A549 (cell line): Measurements from ENCODE around the gene TSPAN5. TPM values are rescaled to one million over a fixed set of nuclear protein-coding genes. Genes with fewer than 3 reads are reported as not detected.

Source experiments
- ATAC-seq, 2 experiments: fragments of 200-7000 bp in 1 of 2; fragments of >200 bp in 1 of 2; cut with Nextera tagmentation in 1 of 2; cut with Tn5 transposase in 1 of 2; 3 replicates each; pipeline versions ENCODE4 v1.8.0 to v1.9.1; 2018 to 2020; ENCODE audit warnings: mild to moderate bottlenecking in 1 of 2, moderate library complexity in 1 of 2
- CTCF ChIA-PET: fragments of 300-600 bp; sonication (Branson Sonifier 250); formaldehyde crosslinking; extraction: SDS; loops from one replicate; lab custom pipeline; 2021; ENCODE audit warnings: antibody characterized with exemption, inconsistent platforms; lab: Yijun Ruan, JAX
- POLR2A ChIA-PET: fragments of 350-600 bp; formaldehyde crosslinking; extraction: SDS; loops from one replicate; lab custom pipeline; 2021; ENCODE audit warnings: antibody characterized with exemption, inconsistent platforms; lab: Yijun Ruan, JAX
- DNase-seq, 2 experiments: peaks; one replicate each; pipeline versions ENCODE4 v3.0.0 to v3.0.0-alpha.2; 2011 to 2016; ENCODE audit warnings: low read depth in 1 of 2, low spot score in 1 of 2
- FAIRE-seq: peaks from 2 replicates; lab custom pipeline; 2011; peaks lifted over from hg19 to GRCh38; lab: Jason Lieb, UNC
- H3K27ac ChIP-seq, 2 experiments: fragments of >200 bp; sonication (Bioruptor Twin); formaldehyde crosslinking; 3 replicates each; pipeline ENCODE4 v1.5.1; 2016 to 2017
- H3K4me1 ChIP-seq: fragments of >200 bp; sonication (Bioruptor Twin); formaldehyde crosslinking; 3 replicates; pipeline ENCODE4 v1.6.1; 2016
- H3K4me2 ChIP-seq: fragments of >200 bp; sonication (Bioruptor Twin); formaldehyde crosslinking; 3 replicates; pipeline ENCODE4 v1.6.1; 2016
- H3K4me3 ChIP-seq: fragments of >200 bp; sonication (Bioruptor Twin); formaldehyde crosslinking; 3 replicates; pipeline ENCODE4 v1.5.1; 2016
- H3K9me3 ChIP-seq: fragments of >200 bp; sonication (Bioruptor Twin); formaldehyde crosslinking; 3 replicates; pipeline ENCODE4 v1.6.1; 2016
- CEBPB ChIP-seq, 2 experiments: fragments of >200 bp in 1 of 2; sonication (Bioruptor Twin) in 1 of 2; formaldehyde crosslinking in 1 of 2; IDR thresholded peaks; 2 replicates each; pipeline ENCODE4 v1.6.1; 2012 to 2016
- EHF ChIP-seq: fragments of 250-450 bp; sonication (Bioruptor Pico); IDR thresholded peaks from 2 replicates; pipeline ENCODE4 v1.5.0; 2020; ENCODE audit warnings: mild to moderate bottlenecking
- EP300 ChIP-seq, 2 experiments: fragments of >200 bp; sonication (Bioruptor Twin); formaldehyde crosslinking; IDR thresholded peaks; 2 replicates in 1 of 2; 3 replicates in 1 of 2; pipeline ENCODE4 v1.6.1; 2016 to 2017
- FOSL2 ChIP-seq, 2 experiments: fragments of 450-650 bp in 1 of 2; fragments of >200 bp in 1 of 2; sonication (Bioruptor Twin) in 1 of 2; formaldehyde crosslinking; IDR thresholded peaks; 2 replicates each; pipeline versions ENCODE4 v1.5.0 to v1.6.1; 2016 to 2020; ENCODE audit warnings: mild to moderate bottlenecking in 1 of 2, moderate library complexity in 1 of 2
- FOXS1 ChIP-seq: fragments of 250-450 bp; sonication (Bioruptor Pico); IDR thresholded peaks from 2 replicates; pipeline ENCODE4 v1.5.0; 2020; ENCODE audit warnings: mild to moderate bottlenecking, moderate library complexity
- HEYL ChIP-seq: fragments of 250-450 bp; sonication (Bioruptor Pico); IDR thresholded peaks from 2 replicates; pipeline ENCODE4 v1.8.0; 2021; ENCODE audit warnings: mild to moderate bottlenecking, moderate library complexity
- HMGXB4 ChIP-seq: fragments of 250-450 bp; sonication (Bioruptor Pico); IDR thresholded peaks from 2 replicates; pipeline ENCODE4 v1.5.0; 2021; ENCODE audit warnings: mild to moderate bottlenecking, moderate library complexity, borderline replicate concordance
- JUNB ChIP-seq: fragments of >200 bp; sonication (Bioruptor Twin); formaldehyde crosslinking; IDR thresholded peaks from 2 replicates; pipeline ENCODE4 v1.6.1; 2016
- KDM1A ChIP-seq: fragments of 200-600 bp; sonication (generic); IDR thresholded peaks from 2 replicates; pipeline ENCODE4 v1.6.1; 2016; ENCODE audit warnings: low read depth, mild to moderate bottlenecking
- KDM5A ChIP-seq: fragments of 200-600 bp; sonication (generic); IDR thresholded peaks from 2 replicates; pipeline ENCODE4 v1.6.1; 2016; ENCODE audit warnings: antibody characterized with exemption, mild to moderate bottlenecking
- MAX ChIP-seq: IDR thresholded peaks from 2 replicates; pipeline ENCODE4 v1.6.1; 2012
- MAZ ChIP-seq: fragments of 150-350 bp; IDR thresholded peaks from 2 replicates; pipeline ENCODE4 v1.6.1; 2014; ENCODE audit warnings: antibody characterized with exemption, low read depth, low read length, borderline replicate concordance
- NR3C1 ChIP-seq: fragments of >200 bp; sonication (Bioruptor Twin); formaldehyde crosslinking; IDR thresholded peaks from 3 replicates; pipeline ENCODE4 v1.6.1; 2017
- POLR2A ChIP-seq: IDR thresholded peaks from 2 replicates; pipeline ENCODE4 v1.6.1; 2012; ENCODE audit warnings: mild to moderate bottlenecking, low read length
- RAD21 ChIP-seq, 2 experiments: fragments of >200 bp in 1 of 2; sonication (Bioruptor Twin) in 1 of 2; formaldehyde crosslinking in 1 of 2; IDR thresholded peaks in 1 of 2; conservative IDR thresholded peaks in 1 of 2; 2 replicates in 1 of 2; 3 replicates in 1 of 2; pipeline ENCODE4 v1.6.1; 2012 to 2018; ENCODE audit warnings: inconsistent platforms in 1 of 2
- RARB ChIP-seq: fragments of 250-450 bp; sonication (Bioruptor Pico); IDR thresholded peaks from 2 replicates; pipeline ENCODE4 v1.8.0; 2021; ENCODE audit warnings: mild to moderate bottlenecking, moderate library complexity
- SMC3 ChIP-seq: fragments of >200 bp; sonication (Bioruptor Twin); formaldehyde crosslinking; IDR thresholded peaks from 3 replicates; pipeline ENCODE4 v1.6.1; 2018; ENCODE audit warnings: inconsistent platforms
- SREBF2 ChIP-seq: fragments of 450-650 bp; IDR thresholded peaks from 2 replicates; pipeline ENCODE4 v1.6.1; 2014; ENCODE audit warnings: mild to moderate bottlenecking, moderate library complexity
- TP53 ChIP-seq: fragments of 250-450 bp; sonication (Bioruptor Pico); IDR thresholded peaks from 2 replicates; pipeline ENCODE4 v1.5.0; 2021; ENCODE audit warnings: mild to moderate bottlenecking, moderate library complexity
- USF2 ChIP-seq: fragments of 450-650 bp; IDR thresholded peaks from 2 replicates; pipeline ENCODE4 v1.6.1; 2014; ENCODE audit warnings: antibody characterized with exemption
- ZC3H11A ChIP-seq: fragments of 450-650 bp; IDR thresholded peaks from 2 replicates; pipeline ENCODE4 v1.6.1; 2014; ENCODE audit warnings: antibody characterized with exemption, mild to moderate bottlenecking
- ZFP36 ChIP-seq: fragments of 450-650 bp; IDR thresholded peaks from 2 replicates; pipeline ENCODE4 v1.6.1; 2014; ENCODE audit warnings: borderline replicate concordance; ENCODE audit not compliant: partially characterized antibody
- ZNF302 ChIP-seq: fragments of 250-450 bp; sonication (Bioruptor Pico); IDR thresholded peaks from 2 replicates; pipeline ENCODE4 v1.9.0; 2021; ENCODE audit warnings: inconsistent platforms, mild to moderate bottlenecking, moderate library complexity
- ZSCAN20 ChIP-seq: fragments of 250-450 bp; sonication (Bioruptor Pico); IDR thresholded peaks from 2 replicates; pipeline ENCODE4 v1.8.0; 2022; ENCODE audit warnings: mild to moderate bottlenecking, moderate library complexity
- WGBS: methylation state at CpG from one replicate; pipeline ENCODE4 v1.1.6; 2017; ENCODE audit errors: missing lambda C conversion rate; 5-methylcytosine and 5-hydroxymethylcytosine counted together
- polyA plus RNA-seq, 4 experiments: library from polyadenylated mRNA; depleted of rRNA in 3 of 4; stranded (reverse); fragments of >200 nt; fragmentation: RNase III in 1 of 4; extraction: RNeasy Plus Mini Kit Qiagen cat#74134 plus additional on column Dnase treatment in 1 of 4; gene quantifications; 2 replicates in 3 of 4; 3 replicates in 1 of 4; pipeline ENCODE4 v1.2.3, GENCODE V29; 2011 to 2017
- TF ChIP-seq, protein P1 (sequence below): fragments of >200 bp; sonication (Bioruptor Twin); formaldehyde crosslinking; IDR thresholded peaks from 2 replicates; pipeline ENCODE4 v1.6.1; 2016
- TF ChIP-seq, protein P2 (sequence below): fragments of 200-600 bp; sonication (generic); IDR thresholded peaks from 2 replicates; pipeline ENCODE4 v1.6.1; 2016; ENCODE audit warnings: antibody characterized with exemption, mild to moderate bottlenecking, moderate library complexity

The TSPAN5 gene
- polyA plus RNA-seq, 2 of the 4 experiments (the other 2 are of a cell fraction): 9.5 to 12.4 TPM

GRCh38 chr4:98613453-98614075 is 44.8 kb downstream of the TSPAN5 start:
- WGBS: 88% methylated on average over 4 of the region's 4 CpGs
- no peak for FAIRE-seq
- Histone ChIP-seq H3K4me1 (no peaks in the 10 kb centered on the region), H3K4me3 (no peak overlapping the region), H3K9me3 (no peaks in the 10 kb centered on the region), H3K27ac (no peak overlapping the region), H3K4me2 (no peak overlapping the region)
- POLR2A ChIA-PET: no interaction called here
- TF ChIP-seq SREBF2: no peak
- no peak for TF ChIP-seq EHF
- no peak for TF ChIP-seq RAD21 (conservative IDR thresholded peaks at IDR 0.05 in 1 of 2, IDR thresholded peaks at IDR 0.05 in 1 of 2)
- no peak for TF ChIP-seq ZNF302 (CRISPR knock-in tag)
- TF ChIP-seq FOSL2 (IDR thresholded peaks at IDR 0.05): no peak
- no peak for TF ChIP-seq FOSL2 (CRISPR knock-in tag; IDR thresholded peaks at IDR 0.05)
- no peak for TF ChIP-seq SMC3
- TF ChIP-seq KDM5A: no peak
- no peak for TF ChIP-seq USF2
- no peak for TF ChIP-seq POLR2A
- no peak for TF ChIP-seq FOXS1
- no peak for TF ChIP-seq ZFP36
- TF ChIP-seq HMGXB4 (CRISPR knock-in tag): no peak
- no peak for TF ChIP-seq JUNB
- TF ChIP-seq MAX: no peak
- TF ChIP-seq KDM1A: no peak
- no peak for TF ChIP-seq MAZ
- no peak for TF ChIP-seq RARB
- DNase-seq: no peak
- no peak for ATAC-seq
- CTCF ChIA-PET: no interaction called here

DNA sequence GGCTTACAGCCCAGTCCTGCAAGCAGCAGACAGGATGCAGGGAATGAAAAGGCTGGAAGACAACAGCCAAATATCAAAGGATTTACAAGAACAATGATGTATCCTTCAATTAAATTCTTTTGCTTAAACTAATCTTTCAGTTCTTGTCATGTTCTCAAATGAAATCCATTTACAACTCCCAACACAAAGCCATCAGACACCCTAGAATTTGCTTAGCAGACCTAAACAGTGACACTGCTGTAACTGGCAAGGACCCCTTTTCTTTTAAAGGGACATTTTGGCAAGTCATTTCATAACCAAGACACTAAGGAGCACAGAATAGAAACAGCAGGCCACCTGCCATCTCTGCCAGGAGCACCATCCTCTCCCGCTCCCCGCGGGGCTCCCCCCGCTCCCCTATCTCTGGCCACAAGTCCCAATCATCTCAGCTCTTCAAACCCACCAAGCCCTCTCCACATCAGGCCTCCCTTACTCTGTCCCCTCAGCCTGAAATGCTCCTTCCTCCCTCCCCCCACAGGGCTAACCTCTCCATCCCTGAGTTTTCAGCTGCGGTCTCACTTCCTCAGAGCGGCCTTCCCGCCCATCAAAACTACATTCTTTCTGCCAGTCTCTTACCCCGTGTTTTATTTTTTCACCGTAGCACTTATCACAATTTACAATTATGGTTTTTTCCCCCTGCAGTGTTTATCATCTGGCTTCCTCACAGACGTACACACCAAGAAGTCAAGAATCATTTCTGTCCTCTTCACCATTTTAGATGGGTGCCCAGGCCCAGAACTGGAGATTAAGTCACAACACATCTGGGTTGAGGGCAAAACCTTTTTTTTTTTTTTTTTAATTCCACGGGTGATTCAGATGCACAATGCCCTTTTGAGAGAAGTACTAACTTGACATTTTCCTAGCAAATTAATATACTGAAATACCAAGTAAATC is 45.8 kb downstream of the TSPAN5 start:
- no peak for ATAC-seq
- H3K4me2 ChIP-seq: no peak overlapping the region
- H3K9me3 ChIP-seq: no peaks in the 10 kb centered on the region
- no peak for FAIRE-seq
- ChIA-PET CTCF (no interaction called here), POLR2A (no interaction called here)
- no peak for DNase-seq
- WGBS: 92% methylated on average over 11 of the region's 11 CpGs
- no peak overlapping the region for H3K27ac ChIP-seq
- H3K4me3 ChIP-seq: no peak overlapping the region
- TF ChIP-seq SREBF2 (no peak), NR3C1 (no peak), ZNF302 (CRISPR knock-in tag) (no peak), USF2 (no peak), KDM5A (no peak), ZC3H11A (no peak), ZSCAN20 (CRISPR knock-in tag) (no peak), EP300 (IDR thresholded peaks at IDR 0.05) (no peak), SMC3 (no peak), FOSL2 (IDR thresholded peaks at IDR 0.05) (no peak), FOSL2 (CRISPR knock-in tag; IDR thresholded peaks at IDR 0.05) (no peak), TP53 (CRISPR knock-in tag) (no peak), CEBPB (IDR thresholded peaks at IDR 0.05) (no peak), POLR2A (no peak), FOXS1 (no peak), HEYL (no peak)
- TF ChIP-seq, protein P1, sequence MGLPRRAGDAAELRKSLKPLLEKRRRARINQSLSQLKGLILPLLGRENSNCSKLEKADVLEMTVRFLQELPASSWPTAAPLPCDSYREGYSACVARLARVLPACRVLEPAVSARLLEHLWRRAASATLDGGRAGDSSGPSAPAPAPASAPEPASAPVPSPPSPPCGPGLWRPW: no peak
- TF ChIP-seq, protein P2, sequence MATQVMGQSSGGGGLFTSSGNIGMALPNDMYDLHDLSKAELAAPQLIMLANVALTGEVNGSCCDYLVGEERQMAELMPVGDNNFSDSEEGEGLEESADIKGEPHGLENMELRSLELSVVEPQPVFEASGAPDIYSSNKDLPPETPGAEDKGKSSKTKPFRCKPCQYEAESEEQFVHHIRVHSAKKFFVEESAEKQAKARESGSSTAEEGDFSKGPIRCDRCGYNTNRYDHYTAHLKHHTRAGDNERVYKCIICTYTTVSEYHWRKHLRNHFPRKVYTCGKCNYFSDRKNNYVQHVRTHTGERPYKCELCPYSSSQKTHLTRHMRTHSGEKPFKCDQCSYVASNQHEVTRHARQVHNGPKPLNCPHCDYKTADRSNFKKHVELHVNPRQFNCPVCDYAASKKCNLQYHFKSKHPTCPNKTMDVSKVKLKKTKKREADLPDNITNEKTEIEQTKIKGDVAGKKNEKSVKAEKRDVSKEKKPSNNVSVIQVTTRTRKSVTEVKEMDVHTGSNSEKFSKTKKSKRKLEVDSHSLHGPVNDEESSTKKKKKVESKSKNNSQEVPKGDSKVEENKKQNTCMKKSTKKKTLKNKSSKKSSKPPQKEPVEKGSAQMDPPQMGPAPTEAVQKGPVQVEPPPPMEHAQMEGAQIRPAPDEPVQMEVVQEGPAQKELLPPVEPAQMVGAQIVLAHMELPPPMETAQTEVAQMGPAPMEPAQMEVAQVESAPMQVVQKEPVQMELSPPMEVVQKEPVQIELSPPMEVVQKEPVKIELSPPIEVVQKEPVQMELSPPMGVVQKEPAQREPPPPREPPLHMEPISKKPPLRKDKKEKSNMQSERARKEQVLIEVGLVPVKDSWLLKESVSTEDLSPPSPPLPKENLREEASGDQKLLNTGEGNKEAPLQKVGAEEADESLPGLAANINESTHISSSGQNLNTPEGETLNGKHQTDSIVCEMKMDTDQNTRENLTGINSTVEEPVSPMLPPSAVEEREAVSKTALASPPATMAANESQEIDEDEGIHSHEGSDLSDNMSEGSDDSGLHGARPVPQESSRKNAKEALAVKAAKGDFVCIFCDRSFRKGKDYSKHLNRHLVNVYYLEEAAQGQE: no peak
- no peaks in the 10 kb centered on the region for H3K4me1 ChIP-seq
